Stimulated activated CD8-positive, alpha-beta memory T cell treated with anti-CD3 and anti-CD28 coated beads, Interleukin-12 subunit alpha, Interleukin-12 subunit beta, amount 100 ng/mL, for 1 hour (primary cell): ENCODE data around the gene RERE.
A peak's percentile ranks its signal among the peaks of the same experiment; 100 is the strongest.
"Not testable (repeated sequence)": the region's sequence is repeated elsewhere in the genome, so short reads cannot be mapped to it uniquely, and the experiment has no call there.

ENCODE experiments used
- DNase-seq: peaks from one replicate; pipeline ENCODE4 v3.0.0-alpha.2; 2020; ENCODE audit warnings: low read depth

Gene RERE

DNA sequence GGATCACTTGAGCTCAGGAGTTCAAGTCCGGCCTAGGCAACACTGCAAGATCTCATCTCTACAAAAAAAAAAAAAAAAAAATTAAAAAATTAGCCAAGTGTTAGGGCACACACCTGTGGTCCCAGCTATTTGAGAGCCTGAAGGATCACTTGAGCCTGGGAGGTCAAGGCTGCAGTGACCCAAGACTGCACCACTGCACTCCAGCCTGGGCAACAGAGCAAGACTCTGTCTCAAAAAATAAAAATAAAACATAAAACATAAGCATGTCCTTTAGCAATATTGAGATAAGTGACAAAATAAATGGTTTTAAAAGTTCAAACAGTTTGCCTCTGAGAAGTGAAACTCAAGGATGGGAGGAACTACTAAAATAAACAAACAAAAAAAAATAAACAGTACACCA lies 101.2 kb downstream of the RERE start:
- no peak for DNase-seq

DNA sequence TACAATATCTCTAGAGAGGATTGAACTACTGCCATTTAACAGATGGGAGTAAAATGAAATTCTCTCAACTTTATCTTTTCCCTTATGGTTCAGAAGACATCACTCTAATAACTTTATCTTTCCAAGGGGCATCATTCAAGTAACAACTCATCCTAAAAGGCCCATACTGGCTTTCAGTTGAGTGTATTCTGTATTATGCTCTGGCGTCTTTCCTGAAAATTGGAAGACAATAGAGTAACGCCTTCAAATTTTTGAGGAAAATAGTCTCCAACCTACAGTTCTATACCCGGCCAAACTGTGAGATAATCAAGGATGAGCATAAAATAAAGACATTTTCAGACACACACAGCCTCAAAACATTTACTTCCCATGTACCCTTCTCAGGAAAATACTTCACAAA lies 103.3 kb downstream of the RERE start:
- no peak for DNase-seq

- DNase-seq = no peak
Measured at GRCh38 chr1:8712413-8713231, 104.8 kb downstream of the RERE start.

DNA sequence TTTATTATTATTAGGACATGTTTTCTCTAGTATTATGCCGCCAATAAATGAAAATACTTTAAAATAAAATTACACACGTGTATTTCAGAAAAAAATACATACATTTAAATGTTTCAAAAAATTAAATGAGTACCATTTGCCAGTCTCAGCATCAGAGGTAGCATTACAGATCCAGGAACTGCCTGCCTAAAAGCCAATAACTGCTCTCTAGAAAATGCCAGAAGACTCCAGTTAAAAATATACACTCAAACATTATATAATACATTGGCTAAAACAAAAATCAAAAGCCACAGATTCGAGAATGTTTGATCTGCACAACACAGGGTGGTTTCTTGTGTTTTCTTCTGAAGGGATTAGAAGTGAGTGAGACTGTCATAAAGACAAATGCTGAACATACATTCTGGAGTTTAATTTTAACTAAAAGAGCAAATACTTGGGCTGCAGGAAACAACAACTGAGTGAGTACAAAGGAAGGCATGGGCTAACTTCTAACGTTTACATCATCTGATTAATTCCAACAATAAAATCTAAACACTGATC lies 105.5 kb downstream of the RERE start:
- DNase-seq = no peak

DNA sequence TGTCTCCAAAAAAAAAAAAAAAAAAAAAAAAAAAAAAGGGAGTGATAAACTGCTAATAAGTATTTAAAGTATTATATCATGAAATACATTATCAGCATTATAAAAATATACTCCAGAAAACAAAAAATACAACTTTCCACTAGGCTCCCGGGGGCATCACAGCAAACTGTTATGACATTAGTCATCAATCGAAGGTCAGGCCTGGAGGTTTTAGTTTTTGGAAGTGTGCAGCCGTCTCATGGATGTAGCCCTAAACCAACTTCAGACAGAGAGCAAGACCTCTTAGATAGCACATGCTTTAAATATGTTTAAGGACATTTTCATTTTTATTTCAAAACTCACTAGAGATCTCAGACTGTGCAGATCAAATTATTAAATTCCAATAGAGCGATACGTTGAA lies 106.3 kb downstream of the RERE start:
- DNase-seq = no peak

GRCh38 chr1:8708259-8708658 lies 109.2 kb downstream of the RERE start:
- DNase-seq = no peak

DNA sequence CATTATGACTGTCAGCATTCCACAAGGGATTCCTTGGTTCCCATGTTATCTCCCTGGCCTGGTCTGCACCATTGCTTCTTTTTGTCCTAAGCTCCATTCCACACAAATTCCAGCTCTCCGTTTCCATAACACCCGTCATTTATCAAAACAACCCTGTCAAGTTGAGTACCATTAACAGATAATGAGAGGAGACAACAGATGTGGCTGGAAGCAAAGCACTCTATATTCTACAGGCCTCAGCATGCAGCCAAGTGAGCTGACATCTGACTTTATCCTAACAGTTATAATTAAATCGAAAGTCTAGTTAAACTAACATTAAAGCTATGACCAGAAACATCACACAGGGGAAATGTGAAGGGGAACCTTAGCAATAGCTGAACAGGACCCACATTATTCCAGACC lies 110.4 kb downstream of the RERE start:
- no peak for DNase-seq

GRCh38 chr1:8706291-8706690 lies 111.1 kb downstream of the RERE start:
- no peak for DNase-seq

- no peak for DNase-seq
Measured at GRCh38 chr1:8704866-8705506, 112.5 kb downstream of the RERE start.

DNA sequence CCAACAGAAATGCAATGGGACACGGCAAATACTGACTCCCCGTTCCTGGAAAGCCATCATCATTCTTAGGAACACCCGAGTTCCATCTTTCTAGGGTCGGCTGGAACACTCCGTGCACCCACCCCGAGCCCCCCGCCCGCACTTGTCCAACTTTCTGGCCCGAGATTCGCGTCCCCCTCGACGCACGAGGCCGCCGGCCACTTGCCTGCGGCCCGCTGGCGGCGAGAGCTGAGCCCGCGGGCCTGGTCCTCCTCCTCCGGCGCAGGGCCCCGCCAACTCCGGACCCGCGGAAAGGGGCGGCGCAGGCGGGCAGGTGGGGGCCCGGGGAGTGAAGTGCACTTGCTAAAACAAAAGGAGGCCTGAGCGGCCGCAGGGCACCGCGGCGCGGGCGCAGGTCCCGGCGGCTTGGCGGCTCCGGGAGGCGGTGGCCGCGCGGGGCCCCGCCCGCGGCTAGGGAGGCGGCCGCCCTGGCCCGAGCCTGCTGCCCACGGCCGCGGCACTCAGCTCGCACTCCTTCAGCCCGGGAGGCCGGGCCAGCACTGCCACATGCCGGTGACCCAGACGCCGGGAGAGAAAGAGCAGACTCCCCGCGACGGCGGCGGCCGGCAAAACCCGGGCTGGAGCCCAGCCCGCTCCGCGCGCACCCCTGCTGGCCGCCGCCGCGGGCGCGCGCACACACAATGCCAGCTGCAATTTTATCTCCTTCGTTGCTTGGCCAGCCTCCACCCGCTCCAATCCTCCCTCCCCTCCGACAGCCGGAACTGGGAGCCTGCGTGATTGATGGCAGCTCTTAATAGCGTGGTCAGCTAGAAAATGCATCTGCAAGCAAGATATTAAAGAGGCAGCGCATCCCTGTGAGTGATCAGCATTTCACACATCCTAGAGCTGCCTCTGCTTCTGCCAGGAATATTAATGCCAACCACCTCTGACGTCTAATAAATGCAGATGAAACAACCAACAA lies 114.3 kb downstream of the RERE start:
- peak; percentile 14 for DNase-seq

DNA sequence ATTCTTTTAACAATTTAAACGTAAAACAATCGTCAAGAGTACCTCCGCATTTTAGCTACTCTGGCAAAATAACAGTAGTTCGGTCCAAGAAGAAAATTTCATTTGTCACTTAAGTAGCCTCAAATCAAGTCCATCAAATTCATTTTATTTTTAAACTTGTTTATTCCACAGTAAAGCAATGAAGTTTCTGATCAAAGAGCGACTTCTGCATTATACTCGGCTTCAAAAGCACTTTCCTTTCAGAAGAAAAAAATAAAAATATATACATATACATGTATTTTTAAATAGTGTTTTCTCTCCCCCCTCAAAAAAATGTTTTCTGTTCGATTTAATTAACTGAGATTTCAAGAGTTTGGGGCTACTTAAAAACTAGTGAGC lies 115.0 kb downstream of the RERE start:
- DNase-seq = no peak

DNA sequence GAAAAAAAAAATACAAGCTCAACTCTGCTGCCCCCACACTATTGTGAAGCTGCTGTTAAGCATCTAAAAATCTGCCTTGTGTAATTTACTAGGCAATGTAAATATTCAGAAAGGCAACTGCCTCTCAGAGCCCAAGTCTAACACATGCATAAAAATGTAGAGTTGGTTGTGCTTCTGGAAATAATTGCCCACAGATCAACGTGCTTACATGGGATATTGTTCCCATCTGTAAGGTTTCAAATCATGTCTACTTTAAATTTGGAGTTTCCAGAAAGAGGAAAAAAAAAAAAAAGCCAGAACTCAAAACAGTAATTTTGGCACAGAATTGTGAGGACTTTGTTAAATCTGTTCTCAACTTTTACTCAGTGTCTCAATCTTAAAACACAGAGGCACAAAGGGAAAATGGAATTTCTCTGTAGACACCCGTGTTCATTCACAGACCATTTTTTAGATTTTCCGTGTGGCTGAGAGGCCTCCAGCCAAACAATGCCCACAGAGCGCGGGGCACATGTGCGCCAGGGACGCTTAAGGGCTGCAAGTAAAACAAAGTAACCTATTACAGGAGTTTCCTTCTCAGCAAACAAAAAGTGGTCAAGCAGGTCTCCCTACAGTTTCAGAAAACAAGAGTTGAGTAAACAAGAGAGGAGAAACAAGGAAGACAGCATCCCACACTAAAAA lies 115.5 kb downstream of the RERE start:
- no peak for DNase-seq

DNA sequence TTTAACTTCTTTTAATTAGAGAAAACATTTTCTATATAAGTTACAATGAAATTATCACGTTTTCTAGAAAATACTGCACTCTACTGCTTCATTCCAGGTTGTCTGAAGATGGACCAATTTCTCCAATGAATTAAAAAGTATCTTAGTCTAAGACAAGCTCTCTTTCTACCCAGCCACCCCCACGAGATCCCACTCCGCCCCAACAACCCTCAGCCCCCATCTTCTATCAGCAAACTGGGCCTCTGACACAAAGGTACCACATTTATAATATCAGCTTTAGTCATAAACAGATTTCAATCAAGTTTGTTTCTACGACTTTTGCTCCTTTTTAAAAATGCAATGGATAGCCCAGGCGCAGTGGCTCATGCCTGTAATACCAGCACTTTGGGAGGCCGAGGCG lies 117.8 kb downstream of the RERE start:
- no peak for DNase-seq

DNA sequence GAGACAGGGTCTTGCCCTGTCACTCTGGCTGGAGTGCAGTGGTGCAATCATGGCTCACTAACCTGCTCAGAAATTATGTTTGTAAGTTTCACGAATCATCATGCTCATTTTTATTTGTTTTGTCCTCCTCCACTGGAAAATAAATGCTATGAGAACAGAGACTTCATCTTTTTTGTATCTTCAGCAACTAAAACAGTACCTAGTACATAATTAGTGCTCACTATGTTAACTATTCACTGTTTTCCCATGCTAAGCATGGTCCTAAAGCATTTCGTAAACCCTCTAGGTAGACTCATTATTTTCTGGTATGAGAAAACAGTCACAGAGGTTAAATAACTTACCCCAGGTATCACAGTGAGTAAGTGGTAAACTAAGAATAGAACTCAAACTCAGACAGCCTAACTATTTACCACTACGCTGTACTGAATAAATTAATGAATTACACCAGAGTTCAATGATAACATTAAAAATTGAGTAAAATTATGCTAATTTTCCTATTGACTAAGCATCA lies 118.4 kb downstream of the RERE start:
- no peak for DNase-seq

DNA sequence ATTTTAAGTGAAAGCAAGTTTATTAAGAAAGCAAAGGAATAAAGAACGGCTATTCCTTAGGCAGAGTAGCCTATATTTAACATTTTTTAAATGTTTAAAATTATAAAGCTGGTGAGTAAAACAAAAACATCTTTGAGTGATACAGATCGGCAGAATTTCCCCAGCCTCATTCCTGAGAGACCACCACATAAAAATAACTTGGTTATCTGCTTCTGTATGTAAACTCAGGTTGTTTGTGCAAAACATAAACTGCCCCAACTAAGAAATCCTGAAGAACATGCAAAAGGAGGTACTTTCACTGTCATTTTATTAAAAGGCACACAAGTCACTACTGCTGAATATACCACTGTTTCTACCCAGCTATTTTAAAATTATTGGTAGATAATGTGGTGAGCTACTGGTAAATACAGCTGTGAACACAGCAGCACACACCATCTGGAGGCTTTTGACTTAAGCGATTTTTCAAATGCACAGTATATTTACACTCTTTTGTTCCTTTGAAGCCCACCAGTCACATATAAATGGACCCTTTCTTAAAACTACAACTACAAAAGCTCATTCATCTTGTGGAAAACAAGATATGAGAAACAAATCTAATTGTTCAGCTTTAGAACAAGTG lies 119.3 kb downstream of the RERE start:
- no peak for DNase-seq

DNA sequence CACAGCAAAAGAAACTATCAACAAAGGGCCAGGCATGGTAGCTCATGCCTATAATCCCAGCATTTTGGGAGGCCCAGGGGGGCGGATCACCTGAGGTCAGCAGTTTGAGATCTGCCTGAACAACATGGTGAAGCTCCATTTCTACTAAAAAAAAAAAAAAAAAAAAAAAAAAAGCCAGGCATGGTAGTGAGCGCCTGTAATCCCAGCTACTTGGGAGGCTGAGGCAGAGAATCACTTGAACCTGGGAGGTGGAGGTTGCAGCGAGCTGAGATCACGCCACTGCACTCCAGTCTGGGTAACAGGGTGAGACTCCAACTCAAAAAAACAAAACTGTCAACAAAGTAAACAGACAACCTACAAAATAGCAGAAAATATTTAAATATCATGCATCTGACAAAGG lies 122.0 kb downstream of the RERE start:
- not testable (repeated sequence) for DNase-seq

DNA sequence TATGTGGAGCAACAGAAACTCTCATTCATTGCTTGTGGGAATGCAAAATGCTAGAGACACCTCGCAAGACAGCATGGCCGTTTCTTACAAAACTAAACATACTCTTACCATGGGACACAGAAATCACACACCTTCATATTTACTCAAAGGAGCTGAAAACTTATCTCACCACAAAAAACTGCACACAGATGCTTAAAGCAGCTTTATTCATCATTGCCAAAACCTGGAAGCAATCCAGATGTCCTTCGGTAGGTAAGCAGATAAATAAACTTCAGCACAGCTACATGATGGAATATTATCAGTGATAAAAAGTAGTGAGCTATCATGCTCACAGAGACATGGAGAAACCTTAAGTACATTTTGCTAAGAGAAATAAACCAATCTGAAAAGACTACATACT lies 124.3 kb downstream of the RERE start:
- no peak for DNase-seq

DNA sequence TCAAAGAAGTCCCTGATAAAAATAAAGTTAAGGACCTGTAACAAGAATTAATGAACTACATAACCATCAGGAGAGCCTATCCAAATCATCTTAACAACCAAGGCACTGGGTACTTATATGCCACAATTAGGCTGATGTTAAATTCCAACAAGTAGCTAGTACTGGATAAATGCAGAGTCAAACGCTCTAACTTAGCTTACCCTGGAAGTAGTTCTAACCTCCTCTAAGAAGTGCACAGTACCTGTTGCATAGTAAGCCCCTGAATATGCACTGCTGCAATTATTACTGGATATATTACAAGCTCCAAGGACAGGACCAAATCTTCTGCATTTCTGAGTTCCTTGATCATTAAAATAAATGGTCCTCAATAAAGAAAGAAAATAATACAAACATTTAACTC lies 125.8 kb downstream of the RERE start:
- DNase-seq = no peak

DNA sequence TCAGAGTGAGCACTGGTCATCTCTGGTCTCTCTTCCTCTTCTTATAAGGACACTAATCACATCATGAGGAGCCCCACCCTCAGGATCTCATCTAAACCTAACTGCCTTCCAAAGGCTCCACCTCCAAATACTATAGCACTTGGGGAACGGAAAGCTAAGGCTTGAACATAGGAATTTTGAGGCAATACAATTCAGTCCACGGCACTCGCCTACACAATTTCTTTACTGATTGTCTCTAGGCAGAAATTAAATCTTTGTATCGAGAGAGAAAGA lies 127.3 kb downstream of the RERE start:
- no peak for DNase-seq

GRCh38 chr1:8689431-8690252 lies 127.8 kb downstream of the RERE start:
- DNase-seq = no peak

- DNase-seq = no peak
Measured at GRCh38 chr1:8687538-8687937, 129.9 kb downstream of the RERE start.
